Endometrium (tissue), 2 donors: Measurements from ENCODE around the gene VGLL3.
"Not testable (repeated sequence)": the region's sequence is repeated elsewhere in the genome, so short reads cannot be mapped to it uniquely, and the experiment has no call there.

Experiments used
- FAIRE-seq: peaks from 2 replicates; lab custom pipeline; 2012; peaks lifted over from hg19 to GRCh38; lab: Jason Lieb, UNC
- donor health status: control.
- donor health status: control.

The VGLL3 gene, protein sequence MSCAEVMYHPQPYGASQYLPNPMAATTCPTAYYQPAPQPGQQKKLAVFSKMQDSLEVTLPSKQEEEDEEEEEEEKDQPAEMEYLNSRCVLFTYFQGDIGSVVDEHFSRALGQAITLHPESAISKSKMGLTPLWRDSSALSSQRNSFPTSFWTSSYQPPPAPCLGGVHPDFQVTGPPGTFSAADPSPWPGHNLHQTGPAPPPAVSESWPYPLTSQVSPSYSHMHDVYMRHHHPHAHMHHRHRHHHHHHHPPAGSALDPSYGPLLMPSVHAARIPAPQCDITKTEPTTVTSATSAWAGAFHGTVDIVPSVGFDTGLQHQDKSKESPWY

DNA sequence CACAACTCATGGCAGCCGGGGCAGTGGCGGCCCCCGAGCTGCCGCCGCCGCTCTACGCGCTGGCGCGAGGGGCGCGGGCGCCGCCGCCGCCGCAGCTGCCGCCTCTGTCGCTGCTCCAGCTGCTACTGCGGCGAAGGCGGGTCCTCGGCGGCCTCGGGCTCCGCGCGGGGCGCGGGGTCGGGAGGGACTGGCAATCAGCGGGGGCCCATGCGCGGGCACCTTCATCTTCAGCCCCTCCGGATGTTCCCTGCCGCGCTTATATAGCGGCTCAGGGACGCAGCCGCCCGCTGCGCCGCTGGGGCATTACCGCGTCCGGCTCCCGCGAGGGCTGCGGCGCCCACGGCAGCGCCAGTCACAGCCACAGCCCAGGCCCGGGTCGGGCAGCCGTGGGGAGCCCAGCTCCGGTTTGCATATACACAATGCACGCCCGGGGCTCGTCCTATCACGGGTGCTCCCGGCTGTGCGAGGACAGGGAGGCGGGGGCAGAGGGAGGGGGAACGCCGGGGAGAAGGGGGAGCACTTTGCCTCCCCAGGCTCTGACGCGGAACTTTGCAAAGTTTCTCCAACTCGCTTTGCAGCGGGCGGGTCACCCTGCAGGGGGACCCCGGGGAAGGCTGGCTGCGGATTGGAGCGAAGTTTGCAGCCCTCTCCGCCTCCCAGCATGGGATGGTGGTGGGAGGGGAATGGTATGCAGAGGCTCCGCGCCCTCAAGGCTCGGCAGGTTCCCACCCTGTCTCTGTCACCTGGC, at the start of gene VGLL3:
Gene VGLL3, minus strand, starts transcription at position 416 of the 748 bp plus-strand sequence. Its CDS starts 406 bp downstream, at position 10.
- FAIRE-seq = no peak

DNA sequence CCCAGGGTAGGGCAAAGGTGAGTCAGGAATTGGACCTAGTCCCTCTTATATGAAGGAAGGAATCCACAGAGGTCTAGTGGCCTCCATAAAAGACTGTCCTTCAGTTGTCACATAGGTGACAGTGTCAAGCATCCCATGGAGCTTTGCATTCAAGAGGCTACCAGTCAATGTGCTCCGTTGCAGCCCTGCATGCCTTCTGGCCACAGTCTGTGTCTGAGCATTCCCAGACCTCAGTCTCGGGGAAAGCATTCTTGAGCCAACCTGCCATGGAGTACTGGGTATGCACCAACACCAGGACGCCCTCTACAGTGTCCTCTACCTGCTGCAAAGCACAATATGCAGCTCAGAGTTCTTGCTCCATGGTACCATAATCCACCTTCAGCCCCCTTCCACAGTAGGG, 46.7 kb upstream of the VGLL3 start:
- FAIRE-seq = no peak

DNA sequence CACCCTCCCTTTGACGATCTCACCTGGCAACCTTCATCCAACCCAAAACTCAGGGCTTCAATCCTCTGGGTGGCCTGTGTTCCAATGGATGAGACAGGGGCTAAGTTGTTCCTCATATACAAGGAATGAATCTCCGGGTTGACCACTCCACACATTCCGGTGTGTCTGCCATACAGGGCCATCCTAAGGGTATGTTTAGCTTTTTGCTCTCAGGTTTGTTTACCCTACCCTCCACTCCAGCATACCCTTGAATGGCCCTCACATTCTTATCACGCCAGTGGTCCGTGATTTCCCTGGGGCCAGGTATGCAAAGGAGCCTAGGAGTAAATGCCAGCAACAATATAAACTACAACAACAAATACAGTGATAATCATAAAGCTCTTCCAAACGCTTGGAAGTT, 45.7 kb upstream of the VGLL3 start:
- FAIRE-seq = no peak

DNA sequence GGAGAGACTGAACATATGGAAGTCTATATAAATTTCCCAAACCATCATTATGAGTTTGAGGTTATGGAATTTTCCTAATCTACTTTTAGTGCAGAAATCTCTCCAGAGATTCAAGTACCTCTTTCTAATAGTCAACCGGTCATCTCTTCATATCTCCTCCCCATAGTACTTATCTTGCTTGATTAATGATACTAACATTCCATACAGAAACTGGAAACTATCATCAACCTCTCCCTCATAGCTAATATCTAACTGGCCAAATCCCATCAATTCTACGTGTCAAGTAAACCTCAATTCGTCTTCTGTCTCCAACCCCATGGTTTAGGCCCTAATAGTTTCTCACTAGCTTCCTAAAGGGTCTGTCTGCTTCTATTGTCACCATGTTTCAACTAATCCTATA, 44.4 kb upstream of the VGLL3 start:
- FAIRE-seq = no peak

DNA sequence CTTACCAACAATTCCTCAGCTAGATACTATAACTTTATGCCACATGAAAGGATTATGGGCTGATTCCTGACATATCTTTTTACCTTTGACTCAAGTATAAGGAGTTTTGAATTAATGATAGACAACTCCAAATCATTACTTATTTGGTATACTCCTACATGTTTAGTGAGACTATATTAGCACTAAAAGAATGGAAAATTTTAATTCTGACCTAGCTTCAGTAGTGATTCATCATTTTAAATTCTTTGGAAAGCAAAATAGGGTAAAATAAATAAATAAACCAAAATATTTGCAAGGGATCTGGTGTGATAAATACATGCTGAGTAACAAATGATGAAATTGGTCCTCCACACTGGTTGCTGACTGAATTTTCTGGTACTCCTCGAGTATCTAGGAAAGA, 42.3 kb upstream of the VGLL3 start:
- no peak for FAIRE-seq

DNA sequence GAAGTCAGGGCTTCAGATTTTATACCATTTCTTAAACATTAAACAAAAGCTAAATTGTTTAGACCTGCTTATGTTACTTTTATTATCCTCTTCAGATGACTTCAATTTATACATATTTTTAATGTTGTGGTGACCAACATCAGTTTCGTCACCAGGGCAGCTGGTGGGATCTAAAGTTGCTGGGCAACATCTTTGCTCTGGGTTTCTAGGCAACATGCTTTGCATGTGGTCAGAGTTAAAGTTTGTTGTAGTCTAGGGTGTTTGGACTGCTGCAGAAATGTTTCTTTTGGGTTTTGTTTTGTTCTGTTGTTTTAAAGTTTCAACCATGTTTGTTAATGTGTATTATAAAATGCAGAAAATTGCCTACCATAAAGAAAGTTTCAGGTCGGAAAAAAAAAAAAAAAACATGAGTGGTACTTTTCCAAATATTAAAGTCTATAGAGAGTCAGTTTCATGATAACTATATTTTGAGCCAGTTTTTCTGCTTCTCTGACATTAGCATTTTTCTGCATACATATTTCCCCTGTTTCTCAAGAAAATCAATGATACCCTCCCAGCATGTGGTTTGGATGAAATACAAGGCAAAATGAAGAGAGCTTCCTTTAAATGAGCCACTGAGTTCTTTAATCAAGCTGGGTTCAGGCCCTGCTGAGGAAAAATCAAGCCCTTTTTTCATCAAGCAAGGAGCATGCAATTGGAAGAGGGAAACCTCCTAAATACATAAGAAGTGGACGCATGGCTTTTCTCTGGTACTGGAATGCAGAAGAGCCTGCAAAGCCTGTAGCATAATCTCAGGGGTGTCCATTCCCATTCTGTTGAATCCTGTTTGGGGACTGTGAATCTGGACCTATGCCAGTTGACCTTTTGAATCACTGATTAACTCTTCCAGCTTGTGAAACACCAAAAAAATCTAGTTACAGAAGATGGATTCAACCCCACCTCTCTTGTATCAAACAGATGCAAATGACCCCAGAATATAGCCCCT, 35.0 kb upstream of the VGLL3 start:
- FAIRE-seq = no peak

DNA sequence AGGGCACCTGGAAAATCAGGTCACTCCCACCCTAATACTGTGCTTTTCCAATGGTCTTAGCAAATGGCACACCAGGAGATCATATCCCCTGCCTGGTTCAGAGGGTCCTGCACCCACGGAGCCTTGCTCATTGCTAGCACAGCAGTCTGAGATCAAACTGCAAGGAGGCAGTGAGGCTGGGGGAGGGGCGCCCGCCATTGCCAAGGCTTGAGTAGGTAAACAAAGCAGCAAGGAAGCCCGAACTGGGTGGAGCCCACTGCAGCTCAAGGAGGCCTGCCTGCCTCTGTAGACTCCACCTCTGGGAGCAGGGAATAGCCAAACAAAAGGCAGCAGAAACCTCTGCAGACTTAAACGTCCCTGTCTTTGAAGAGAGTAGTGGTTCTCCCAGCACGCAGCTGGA, 26.4 kb upstream of the VGLL3 start:
- not testable (repeated sequence) for FAIRE-seq

DNA sequence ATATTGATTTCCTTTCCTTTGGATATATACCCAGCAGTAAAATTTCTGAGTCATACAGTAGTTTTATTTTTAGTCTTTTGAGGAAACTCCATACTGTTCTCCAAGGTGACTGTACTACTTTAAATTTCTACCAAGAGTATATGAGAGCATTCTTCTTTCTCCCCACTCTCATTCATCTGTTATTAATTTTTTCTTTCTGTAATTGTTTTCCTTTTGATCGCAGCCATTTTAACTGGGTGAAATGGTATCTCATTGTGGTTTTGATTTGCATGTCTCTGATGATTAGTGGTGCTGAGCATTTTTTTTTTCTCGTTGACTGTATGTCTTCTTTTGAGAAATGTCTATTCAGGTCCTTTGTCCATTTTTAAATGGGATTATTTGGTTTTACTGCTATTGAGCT, 18.3 kb upstream of the VGLL3 start:
- FAIRE-seq = no peak

DNA sequence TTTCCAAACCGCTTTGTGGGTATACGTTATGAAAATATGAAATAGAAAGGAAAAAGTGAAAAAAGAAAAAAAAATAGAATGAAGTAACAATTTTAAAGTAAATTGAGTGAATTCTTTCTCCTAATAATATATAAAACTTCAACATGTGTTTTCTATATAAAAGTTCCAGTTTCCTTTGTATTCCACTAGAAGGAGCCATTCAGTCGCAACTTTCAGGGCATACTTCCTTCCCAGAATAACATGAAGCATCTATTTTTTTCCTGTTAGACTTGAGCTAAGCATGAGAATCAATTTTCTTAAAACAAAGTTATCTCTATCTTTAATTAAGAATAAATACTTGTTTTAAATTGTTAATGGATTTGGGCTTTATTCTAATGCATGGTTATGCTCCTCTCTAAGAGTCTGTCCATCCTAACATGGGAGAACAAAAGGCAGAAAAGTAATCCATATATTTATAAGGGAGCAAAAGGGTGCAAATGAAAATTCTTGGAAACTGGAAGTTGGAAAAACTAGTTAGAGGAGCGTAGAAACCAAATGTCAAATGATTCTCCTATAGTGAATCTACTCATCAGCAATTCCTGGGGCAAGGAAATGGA, 16.0 kb upstream of the VGLL3 start:
- FAIRE-seq = no peak

DNA sequence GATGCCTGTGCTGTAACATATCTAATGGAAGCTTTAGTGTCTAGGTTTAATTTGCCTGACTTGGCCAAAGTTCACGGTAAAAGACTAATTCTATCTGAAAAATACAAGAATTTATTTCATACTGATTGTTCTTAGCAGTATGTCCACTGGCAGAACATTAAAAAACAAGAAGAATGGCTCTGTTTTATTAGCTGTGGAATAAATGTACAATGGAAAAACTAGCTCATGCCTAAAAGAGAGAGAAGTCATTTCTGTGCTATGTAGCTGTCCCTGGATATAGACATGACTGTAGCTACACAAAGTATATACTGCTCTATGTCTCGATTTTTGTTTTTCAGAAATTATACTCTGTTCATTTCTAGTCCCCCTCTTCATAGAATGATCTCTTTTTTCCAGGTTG, 13.9 kb upstream of the VGLL3 start:
- FAIRE-seq = no peak

DNA sequence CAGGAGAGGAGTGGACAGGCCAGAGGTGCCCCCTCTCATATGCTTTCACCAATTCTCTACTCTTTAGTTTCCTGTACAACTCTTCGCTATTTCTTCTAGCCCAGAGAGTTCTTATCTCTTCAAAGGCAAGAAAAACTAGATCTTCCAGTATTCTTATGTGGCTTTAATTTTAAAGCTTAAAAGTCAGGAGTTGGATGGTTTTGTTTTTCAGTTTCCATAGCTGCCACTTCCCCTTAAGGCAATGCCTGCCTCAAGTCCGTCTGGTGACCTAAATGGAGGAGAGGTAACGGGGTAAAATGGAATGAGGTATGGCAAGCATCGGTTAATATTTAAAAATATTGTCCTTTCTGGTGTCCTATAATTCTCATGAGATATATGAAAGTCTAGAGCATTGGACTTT, 11.4 kb upstream of the VGLL3 start:
- no peak for FAIRE-seq

DNA sequence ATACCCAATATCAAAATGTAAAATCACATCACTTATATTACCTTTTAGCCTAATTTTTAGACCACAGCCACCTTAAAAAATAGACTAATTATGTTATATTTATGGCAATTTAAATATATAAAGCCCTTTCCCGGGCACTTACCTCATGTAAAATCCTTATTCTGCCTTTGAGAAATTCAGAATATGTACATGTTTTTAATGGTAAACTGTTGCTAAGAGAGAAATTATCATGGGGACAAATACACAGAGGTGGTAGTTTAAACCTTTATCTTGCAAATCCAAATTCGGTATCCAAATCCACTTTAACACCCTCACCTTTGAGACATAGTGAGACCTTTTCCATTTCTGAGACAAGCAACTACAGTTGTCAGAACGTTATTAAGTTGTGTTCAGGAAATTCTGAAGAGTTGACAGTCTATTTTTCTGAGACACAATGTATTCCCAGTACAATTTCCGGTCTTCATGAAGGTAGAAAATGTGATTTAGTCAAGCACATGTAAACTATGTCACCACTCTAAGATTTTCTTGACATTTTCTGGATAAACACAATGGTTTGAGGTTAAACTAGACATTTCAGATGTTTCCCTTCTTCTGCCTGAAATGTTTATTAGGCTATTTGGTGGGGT, 10.6 kb upstream of the VGLL3 start:
- no peak for FAIRE-seq

DNA sequence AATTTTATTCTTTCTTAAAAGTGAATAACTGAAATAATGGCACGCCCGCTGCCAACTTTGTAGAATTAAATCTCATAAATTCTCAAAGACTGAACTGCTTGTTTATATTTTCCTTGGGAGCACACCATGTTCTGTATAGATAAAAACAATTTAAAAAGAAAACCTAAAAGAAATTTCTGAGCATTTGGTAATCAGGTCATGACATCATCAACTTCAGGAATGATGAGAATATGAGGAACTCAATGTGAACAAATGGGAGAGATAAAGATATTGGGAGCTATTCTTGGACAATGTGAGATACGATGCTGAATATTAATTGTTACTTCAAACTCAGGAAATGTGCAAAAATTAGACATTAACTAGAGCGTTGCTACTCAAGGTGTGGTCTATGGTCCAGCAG, 10.0 kb upstream of the VGLL3 start:
- no peak for FAIRE-seq

DNA sequence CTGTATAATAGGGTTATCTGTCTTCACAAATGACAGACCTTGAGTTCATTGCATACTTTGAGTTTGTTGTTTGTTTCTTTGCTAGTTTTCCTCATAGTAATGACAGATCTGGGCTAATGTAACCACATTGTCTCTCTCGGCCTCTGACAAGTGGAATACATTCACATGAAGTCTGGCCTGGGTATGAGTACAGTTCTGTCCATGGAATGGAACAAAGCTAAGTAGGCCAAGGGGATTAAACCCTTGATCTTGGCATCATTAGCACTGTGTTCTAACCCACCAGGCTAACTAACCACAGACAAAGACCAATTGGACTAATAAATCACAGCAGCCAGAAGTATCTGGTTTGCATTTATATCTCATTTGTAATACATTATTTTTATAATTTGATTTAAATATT, 7.6 kb upstream of the VGLL3 start:
- FAIRE-seq = no peak

DNA sequence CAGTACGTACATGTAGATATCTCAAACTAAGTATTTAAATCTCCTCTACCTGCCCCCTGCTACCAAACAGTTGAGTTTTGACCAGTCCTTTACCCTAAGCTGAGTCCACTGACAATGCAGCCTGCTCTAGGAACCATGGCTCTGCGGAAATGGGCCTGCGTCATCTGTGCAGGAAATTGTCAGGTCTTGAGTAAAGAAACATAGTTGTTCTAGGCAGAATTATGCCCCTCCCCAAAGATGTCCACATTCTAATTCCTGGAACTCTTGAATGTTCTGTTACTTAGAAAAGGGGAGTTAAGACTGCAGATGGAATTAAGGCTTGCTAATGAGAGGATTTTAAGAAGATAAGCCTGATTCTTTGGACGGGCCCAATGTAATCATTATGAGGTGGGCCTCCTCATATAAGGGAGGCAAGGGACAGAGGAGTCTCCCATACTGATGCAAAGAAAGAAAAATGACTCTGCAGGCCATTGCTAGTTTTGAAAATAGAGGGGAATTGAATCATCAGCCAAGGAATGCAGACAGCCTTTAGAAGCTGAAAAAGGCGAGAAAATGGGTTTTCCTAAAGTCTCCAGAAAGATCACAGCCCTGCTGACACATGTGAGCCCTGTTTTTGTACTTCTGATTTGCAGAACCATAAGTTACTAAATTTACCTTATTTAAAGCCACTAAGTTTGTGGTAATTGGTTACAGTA, 5.5 kb upstream of the VGLL3 start:
- FAIRE-seq = no peak

DNA sequence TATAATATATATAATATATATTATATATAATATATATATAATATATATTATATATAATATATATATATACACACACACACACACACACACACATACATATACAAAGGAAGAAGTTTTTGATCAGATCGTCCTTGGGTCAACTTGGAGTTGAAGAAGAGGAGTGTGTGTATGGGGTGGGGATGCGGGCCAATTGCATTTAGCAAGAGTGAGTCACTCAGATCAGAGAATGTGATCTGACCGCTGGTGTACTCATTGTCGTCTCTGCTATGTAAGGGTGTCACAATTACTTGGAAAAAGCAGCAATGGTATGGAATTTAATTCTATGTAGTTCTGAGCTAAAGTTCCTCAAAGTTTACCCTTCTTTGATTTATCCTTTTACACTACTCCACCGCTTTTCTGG, 4.6 kb upstream of the VGLL3 start:
- FAIRE-seq = peak; percentile 85

DNA sequence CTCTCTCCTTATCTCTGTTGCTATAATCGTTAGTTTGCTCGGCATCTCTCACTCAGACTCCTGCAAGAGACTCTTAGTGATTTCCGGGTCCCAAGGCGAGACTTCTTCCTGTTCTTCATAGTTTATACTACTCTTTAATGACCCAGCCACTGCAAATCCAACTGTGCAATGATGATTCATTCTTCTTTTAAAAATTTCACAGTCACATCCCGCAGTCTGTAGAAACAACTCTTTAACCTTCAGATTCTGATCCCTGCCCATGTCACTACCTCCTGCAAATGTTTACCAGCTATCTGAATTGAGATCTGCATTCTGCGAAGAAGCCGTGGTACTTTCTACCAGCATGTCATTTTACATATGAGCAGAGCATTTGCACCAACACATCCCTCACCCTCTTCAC, 2.8 kb upstream of the VGLL3 start:
- no peak for FAIRE-seq

DNA sequence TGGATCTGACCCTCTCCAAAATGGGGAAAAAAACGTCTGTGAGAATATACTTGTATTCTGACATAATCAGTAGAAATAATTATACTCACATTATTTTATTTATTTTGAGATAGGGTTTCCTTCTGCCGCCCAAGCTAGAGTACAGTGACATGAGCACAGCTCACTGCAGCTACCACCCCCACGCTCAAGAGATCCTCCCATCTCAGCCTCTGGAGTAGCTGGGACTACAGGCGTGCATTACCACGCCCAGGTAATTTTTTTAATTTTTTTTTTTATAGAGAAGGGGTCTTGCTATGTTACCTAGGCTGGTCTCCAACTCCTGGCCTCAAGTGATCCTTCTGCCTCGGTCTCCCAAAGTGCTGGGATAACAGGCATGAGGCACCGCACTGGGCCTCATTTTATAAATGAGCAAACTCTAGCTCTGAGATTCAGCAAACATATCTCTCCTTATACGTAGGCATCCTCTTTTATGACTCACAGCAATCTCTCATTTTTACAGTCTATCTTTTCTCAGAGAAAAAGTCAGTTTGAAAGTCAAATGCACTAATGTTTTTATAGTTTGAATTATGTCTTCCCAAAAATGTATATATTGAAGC, 989 bp upstream of the VGLL3 start:
- FAIRE-seq = no peak

DNA sequence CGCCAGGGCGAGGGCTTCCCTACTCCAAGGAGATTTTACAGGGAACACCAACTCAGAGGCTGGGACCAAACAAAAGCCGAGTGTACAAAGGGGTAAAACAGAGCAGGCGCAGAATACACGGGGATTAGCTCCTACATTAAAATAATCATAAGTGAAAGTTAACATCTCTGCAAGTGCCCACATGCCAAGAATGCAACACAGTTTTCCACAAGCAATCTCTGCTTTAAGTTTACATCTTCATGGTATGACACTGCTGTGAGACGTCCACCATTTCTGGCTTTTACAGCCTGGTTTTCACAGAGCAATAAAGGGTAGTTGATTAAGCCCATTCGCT, 500 bp upstream of the VGLL3 start:
- FAIRE-seq = no peak

DNA sequence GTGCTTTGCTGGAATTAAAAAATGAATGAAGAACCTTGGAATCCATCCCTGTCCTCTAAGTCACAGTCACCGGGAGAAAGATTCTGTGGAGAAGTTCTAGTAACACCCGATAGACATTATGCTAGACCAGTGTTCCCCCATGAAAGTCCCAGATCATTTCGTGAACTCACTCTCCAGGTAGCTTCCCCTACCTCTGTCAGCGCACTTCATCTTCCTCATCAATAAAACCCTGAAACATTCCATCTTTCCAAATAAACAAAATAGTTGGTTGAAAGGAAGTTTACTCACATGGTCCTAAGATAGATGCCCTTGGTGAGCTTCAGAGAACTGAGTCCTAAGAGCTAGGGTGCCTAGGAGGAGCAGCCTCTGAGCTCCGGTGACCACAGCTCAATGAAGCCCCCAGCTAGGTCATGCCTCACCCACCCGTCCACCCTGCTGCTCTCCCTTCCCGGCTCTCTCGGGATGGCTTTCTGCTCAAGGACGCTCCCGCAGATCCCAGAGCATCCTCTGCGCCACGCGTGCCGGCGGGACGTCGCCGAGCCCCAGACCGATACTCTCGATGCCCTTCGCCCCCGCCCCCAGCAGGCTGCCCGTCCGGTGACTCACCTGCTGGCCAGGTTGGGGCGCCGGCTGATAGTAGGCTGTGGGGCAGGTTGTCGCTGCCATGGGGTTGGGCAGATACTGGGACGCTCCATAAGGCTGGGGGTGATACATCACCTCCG, 776 bp downstream of the VGLL3 start:
- FAIRE-seq = no peak
